ENCODE data around the gene MBNL1. TPM values are rescaled to one million over a fixed set of nuclear protein-coding genes. Genes with fewer than 3 reads are reported as not detected.
"Not testable (repeated sequence)": the region's sequence is repeated elsewhere in the genome, so short reads cannot be mapped to it uniquely, and the experiment has no call there.

The MBNL1 gene
- total and polyA plus RNA-seq, 5 experiments from 2014 or later = 298 to 423 (median 370) TPM

GRCh38 chr3:152430223-152431002 lies 161.7 kb downstream of the MBNL1 start:
- no peaks in the 10 kb centered on the region for H3K27me3 Mint-ChIP-seq
- H3K9me3 Mint-ChIP-seq = peaks cover 0 to 14% (median 8%) of the 10 kb centered on the region in 9 donors
- H3K27ac Mint-ChIP-seq = peak overlapping the region; percentile 48 to 85 (median 77)
- POLR2A ChIA-PET = no interaction called here
- ATAC-seq (no peak), DNase-seq (no peak)
- peaks cover 19 to 77% (median 57%) of the 10 kb centered on the region in 3 donors for H3K36me3 Mint-ChIP-seq
- H3K4me1 Mint-ChIP-seq = peaks cover 17 to 55% (median 54%) of the 10 kb centered on the region in 4 donors
- no peak overlapping the region for H3K4me3 Mint-ChIP-seq

GRCh38 chr3:152434142-152434541 lies 165.4 kb downstream of the MBNL1 start:
- POLR2A ChIA-PET = no interaction called here
- Mint-ChIP-seq H3K27me3 (no peaks in the 10 kb centered on the region), H3K9me3 (peaks cover 0 to 14% (median 8%) of the 10 kb centered on the region in 9 donors), H3K27ac (peak overlapping the region in 6 of 10 donors; percentile 7 to 87 (median 38)), H3K36me3 (peaks cover 24 to 85% (median 62%) of the 10 kb centered on the region in 3 donors), H3K4me1 (peaks cover 16 to 62% (median 60%) of the 10 kb centered on the region in 4 donors), H3K4me3 (peak overlapping the region in 5 of 10 donors; percentile 5 to 65 (median 25))
- ATAC-seq = no peak
- no peak for DNase-seq

GRCh38 chr3:152435210-152435609 lies 166.5 kb downstream of the MBNL1 start:
- H3K4me1 Mint-ChIP-seq = peaks cover 19 to 67% (median 64%) of the 10 kb centered on the region in 4 donors
- ATAC-seq, DNase-seq, H3K27me3 Mint-ChIP-seq, POLR2A ChIA-PET: not testable (repeated sequence)
- H3K9me3 Mint-ChIP-seq = peaks cover 0 to 14% (median 8%) of the 10 kb centered on the region in 9 donors
- H3K4me3 Mint-ChIP-seq = peak overlapping the region in 6 of 10 donors; percentile 2 to 74 (median 18)
- peaks cover 24 to 88% (median 59%) of the 10 kb centered on the region in 3 donors for H3K36me3 Mint-ChIP-seq
- H3K27ac Mint-ChIP-seq = peak overlapping the region in 8 of 10 donors; percentile 5 to 80 (median 56)

- POLR2A ChIA-PET = interaction anchor here (0.9 kb wide), 1 partner anchor 167 kb away, joined by 3 read pairs; no protein-coding TSS in a partner anchor
- DNase-seq (no peak), ATAC-seq (peak in 1 of 2 donors; percentile 30)
- Mint-ChIP-seq H3K4me1 (peaks cover 17 to 75% (median 66%) of the 10 kb centered on the region in 4 donors), H3K9me3 (peaks cover 0 to 14% (median 8%) of the 10 kb centered on the region in 9 donors), H3K4me3 (peak overlapping the region in 7 of 10 donors; percentile 24 to 74 (median 56)), H3K36me3 (peaks cover 20 to 84% (median 48%) of the 10 kb centered on the region in 3 donors), H3K27me3 (no peaks in the 10 kb centered on the region), H3K27ac (peak overlapping the region; percentile 27 to 85 (median 63))
Measured at GRCh38 chr3:152436707-152437590, 168.2 kb downstream of the MBNL1 start.

- Mint-ChIP-seq H3K36me3 (peaks cover 10 to 78% (median 37%) of the 10 kb centered on the region in 3 donors), H3K9me3 (peaks cover 0 to 10% (median 7%) of the 10 kb centered on the region in 9 donors), H3K4me3 (peak overlapping the region in 3 of 10 donors; percentile 18 to 25 (median 23)), H3K4me1 (peaks cover 22 to 87% (median 74%) of the 10 kb centered on the region in 4 donors), H3K27ac (peak overlapping the region in 7 of 10 donors; percentile 6 to 68 (median 29)), H3K27me3 (no peaks in the 10 kb centered on the region)
- ATAC-seq (no peak), DNase-seq (no peak)
- POLR2A ChIA-PET = no interaction called here
Measured at GRCh38 chr3:152438181-152438580, 169.5 kb downstream of the MBNL1 start.

GRCh38 chr3:152438706-152439105 lies 170.0 kb downstream of the MBNL1 start:
- peaks cover 10 to 73% (median 32%) of the 10 kb centered on the region in 3 donors for H3K36me3 Mint-ChIP-seq
- peak overlapping the region in 5 of 10 donors; percentile 13 to 64 (median 53) for H3K27ac Mint-ChIP-seq
- H3K9me3 Mint-ChIP-seq = peaks cover 0 to 10% (median 7%) of the 10 kb centered on the region in 9 donors
- H3K27me3 Mint-ChIP-seq = no peaks in the 10 kb centered on the region
- ATAC-seq (no peak), DNase-seq (no peak)
- peak overlapping the region in 3 of 10 donors; percentile 15 to 27 (median 23) for H3K4me3 Mint-ChIP-seq
- H3K4me1 Mint-ChIP-seq = peaks cover 23 to 93% (median 78%) of the 10 kb centered on the region in 4 donors
- POLR2A ChIA-PET = no interaction called here

GRCh38 chr3:152440243-152440642 lies 171.5 kb downstream of the MBNL1 start:
- H3K27ac Mint-ChIP-seq = peak overlapping the region in 7 of 10 donors; percentile 12 to 61 (median 33)
- H3K27me3 Mint-ChIP-seq, ATAC-seq, H3K9me3 Mint-ChIP-seq, DNase-seq, POLR2A ChIA-PET: not testable (repeated sequence)
- peak overlapping the region in 5 of 10 donors; percentile 1 to 26 (median 11) for H3K4me3 Mint-ChIP-seq
- H3K4me1 Mint-ChIP-seq = peaks cover 26 to 94% (median 79%) of the 10 kb centered on the region in 4 donors
- H3K36me3 Mint-ChIP-seq = peaks cover 5 to 71% (median 17%) of the 10 kb centered on the region in 3 donors

- Mint-ChIP-seq H3K27ac (peak overlapping the region in 9 of 10 donors; percentile 22 to 90 (median 70)), H3K36me3 (peaks cover 5 to 76% (median 14%) of the 10 kb centered on the region in 3 donors), H3K27me3 (no peaks in the 10 kb centered on the region), H3K9me3 (no peaks in the 10 kb centered on the region), H3K4me1 (peaks cover 30 to 91% (median 73%) of the 10 kb centered on the region in 4 donors), H3K4me3 (peak overlapping the region in 9 of 10 donors; percentile 30 to 75 (median 68))
- POLR2A ChIA-PET = interaction anchor here (1.6 to 2.5 kb wide), 2 partner anchors 50 to 175 kb away, joined by 6 to 9 read pairs; partner anchors contain the start of gene MBNL1
- ATAC-seq = peak; percentile 49 to 58
- DNase-seq = no peak
Measured at GRCh38 chr3:152443212-152444023, 174.7 kb downstream of the MBNL1 start.

GRCh38 chr3:152444029-152444641 lies 175.4 kb downstream of the MBNL1 start:
- Mint-ChIP-seq H3K27me3 (no peaks in the 10 kb centered on the region), H3K36me3 (peaks cover 0 to 73% (median 14%) of the 10 kb centered on the region in 3 donors), H3K27ac (peak overlapping the region in 9 of 10 donors; percentile 3 to 80 (median 54)), H3K9me3 (no peaks in the 10 kb centered on the region), H3K4me1 (peaks cover 28 to 90% (median 70%) of the 10 kb centered on the region in 4 donors), H3K4me3 (peak overlapping the region in 6 of 10 donors; percentile 9 to 54 (median 26))
- peak in 1 of 2 donors; percentile 40 for ATAC-seq
- peak in 2 of 10 donors; percentile 36 to 39 for DNase-seq
- POLR2A ChIA-PET = interaction anchor here (2.5 kb wide), 1 partner anchor 175 kb away, joined by 9 read pairs; the partner anchor contains the start of gene MBNL1

- H3K27me3 Mint-ChIP-seq = no peaks in the 10 kb centered on the region
- POLR2A ChIA-PET = no interaction called here
- peaks cover 26 to 83% (median 63%) of the 10 kb centered on the region in 4 donors for H3K4me1 Mint-ChIP-seq
- H3K9me3 Mint-ChIP-seq = no peaks in the 10 kb centered on the region
- ATAC-seq (peak in 1 of 2 donors; percentile 11), DNase-seq (no peak)
- peak overlapping the region in 5 of 10 donors; percentile 6 to 54 (median 20) for H3K4me3 Mint-ChIP-seq
- peaks cover 0 to 72% (median 11%) of the 10 kb centered on the region in 3 donors for H3K36me3 Mint-ChIP-seq
- H3K27ac Mint-ChIP-seq = peak overlapping the region; percentile 1 to 90 (median 68)
Measured at GRCh38 chr3:152445212-152445611, 176.5 kb downstream of the MBNL1 start.

- Mint-ChIP-seq H3K9me3 (no peaks in the 10 kb centered on the region), H3K4me3 (peak overlapping the region in 3 of 10 donors; percentile 8 to 32 (median 21)), H3K27ac (peak overlapping the region in 8 of 10 donors; percentile 33 to 90 (median 70)), H3K4me1 (peaks cover 31 to 86% (median 71%) of the 10 kb centered on the region in 4 donors), H3K27me3 (no peaks in the 10 kb centered on the region), H3K36me3 (peaks cover 0 to 83% (median 15%) of the 10 kb centered on the region in 3 donors)
- ATAC-seq (no peak), DNase-seq (no peak)
- POLR2A ChIA-PET = no interaction called here
Measured at GRCh38 chr3:152446495-152446894, 177.8 kb downstream of the MBNL1 start.

Measured in naive thymus-derived CD8-positive, alpha-beta T cell (primary cell).